ENCODE measurements around the gene STK36.

DNA sequence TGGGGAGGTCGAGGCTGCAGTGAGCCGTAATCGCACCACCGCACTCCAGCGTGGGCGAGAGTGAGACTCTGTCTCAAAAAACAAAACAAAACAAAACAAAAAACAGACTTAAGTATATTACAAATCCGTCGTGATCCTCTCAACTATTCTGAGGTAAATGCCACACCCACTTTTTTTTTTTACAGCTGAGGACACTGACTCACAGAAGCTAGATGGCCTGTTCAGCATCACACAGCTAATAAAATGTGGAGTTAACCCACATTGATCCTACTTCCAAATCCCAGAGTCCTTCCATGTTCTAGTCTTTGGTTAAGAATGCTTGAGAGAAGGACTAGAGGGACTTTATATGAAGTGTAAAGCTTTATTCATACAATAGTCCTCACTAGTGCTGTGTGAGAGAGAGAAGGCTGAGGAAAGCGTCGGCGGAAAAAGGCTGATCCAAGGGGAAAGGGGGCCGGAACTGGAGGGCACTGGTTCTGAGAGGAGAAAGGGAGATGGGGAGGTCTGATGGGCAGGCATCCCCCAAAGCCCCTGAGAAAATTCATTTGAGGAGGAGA lies 711 bp upstream of the STK36 start:
- TF ChIP-seq, protein P1, sequence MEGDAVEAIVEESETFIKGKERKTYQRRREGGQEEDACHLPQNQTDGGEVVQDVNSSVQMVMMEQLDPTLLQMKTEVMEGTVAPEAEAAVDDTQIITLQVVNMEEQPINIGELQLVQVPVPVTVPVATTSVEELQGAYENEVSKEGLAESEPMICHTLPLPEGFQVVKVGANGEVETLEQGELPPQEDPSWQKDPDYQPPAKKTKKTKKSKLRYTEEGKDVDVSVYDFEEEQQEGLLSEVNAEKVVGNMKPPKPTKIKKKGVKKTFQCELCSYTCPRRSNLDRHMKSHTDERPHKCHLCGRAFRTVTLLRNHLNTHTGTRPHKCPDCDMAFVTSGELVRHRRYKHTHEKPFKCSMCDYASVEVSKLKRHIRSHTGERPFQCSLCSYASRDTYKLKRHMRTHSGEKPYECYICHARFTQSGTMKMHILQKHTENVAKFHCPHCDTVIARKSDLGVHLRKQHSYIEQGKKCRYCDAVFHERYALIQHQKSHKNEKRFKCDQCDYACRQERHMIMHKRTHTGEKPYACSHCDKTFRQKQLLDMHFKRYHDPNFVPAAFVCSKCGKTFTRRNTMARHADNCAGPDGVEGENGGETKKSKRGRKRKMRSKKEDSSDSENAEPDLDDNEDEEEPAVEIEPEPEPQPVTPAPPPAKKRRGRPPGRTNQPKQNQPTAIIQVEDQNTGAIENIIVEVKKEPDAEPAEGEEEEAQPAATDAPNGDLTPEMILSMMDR (IDR thresholded peaks at IDR 0.05) = no peak
- TF ChIP-seq POLR2AphosphoS5 (IDR thresholded peaks at IDR 0.05) = no peak
- TF ChIP-seq POLR2A (IDR thresholded peaks at IDR 0.05) = no peak

Data from gastroesophageal sphincter (tissue), 3 donors.